Neural cell (in vitro differentiated cells): ENCODE measurements around the gene CD163L1. TPM values are rescaled to one million over a fixed set of nuclear protein-coding genes. Genes with fewer than 3 reads are reported as not detected.

Experiments used
- H2AFZ ChIP-seq: fragments of 200-600, 300-800 bp; sonication (generic), shearing (Covaris generic); 2 replicates; pipeline ENCODE4 v1.6.0; 2014; ENCODE audit warnings: low read depth, mild to moderate bottlenecking, antibody characterized with exemption, low read length, moderate library complexity
- H3F3A ChIP-seq: fragments of 200-600 bp; shearing (Covaris generic); 2 replicates; pipeline ENCODE4 v1.6.1; 2016; ENCODE audit warnings: mild to moderate bottlenecking, moderate library complexity, mixed read lengths, antibody characterized with exemption, low read length; ENCODE audit not compliant: insufficient read depth, poor library complexity, severe bottlenecking
- H3K27ac ChIP-seq: fragments of 200-600, 300-800 bp; sonication (generic), shearing (Covaris generic); 2 replicates; pipeline ENCODE4 v1.5.1; 2014; ENCODE audit warnings: mild to moderate bottlenecking, low read length, moderate library complexity
- H3K27me3 ChIP-seq: fragments of 300-800, 200-600 bp; sonication (generic), shearing (Covaris generic); 2 replicates; pipeline ENCODE4 v1.6.0; 2014; ENCODE audit warnings: mild to moderate bottlenecking, low read depth, low read length, moderate library complexity; ENCODE audit not compliant: insufficient read depth
- H3K36me3 ChIP-seq: fragments of 300-800, 200-600 bp; sonication (generic), shearing (Covaris generic); 2 replicates; pipeline ENCODE4 v1.5.1; 2014; ENCODE audit warnings: mild to moderate bottlenecking, antibody characterized with exemption, low read length, moderate library complexity; ENCODE audit not compliant: insufficient read depth
- H3K4me2 ChIP-seq: fragments of 300-800, 200-600 bp; sonication (generic), shearing (Covaris generic); 2 replicates; pipeline ENCODE4 v1.6.0; 2014; ENCODE audit warnings: mild to moderate bottlenecking, low read length
- H3K4me3 ChIP-seq: fragments of 300-800, 200-600 bp; sonication (generic), shearing (Covaris generic); 2 replicates; pipeline ENCODE4 v1.5.1; 2014; ENCODE audit warnings: mild to moderate bottlenecking, low read length, moderate library complexity
- H3K79me2 ChIP-seq: fragments of 200-600 bp; shearing (Covaris generic); replicated peaks from 2 replicates; pipeline ENCODE4 v1.6.0; 2014; ENCODE audit warnings: mild to moderate bottlenecking, low read length, moderate library complexity; ENCODE audit not compliant: insufficient read depth
- H3K9ac ChIP-seq: fragments of 300-800, 200-600 bp; sonication (generic), shearing (Covaris generic); 2 replicates; pipeline ENCODE4 v1.6.1; 2016; ENCODE audit warnings: mild to moderate bottlenecking, low read length, mixed read lengths
- H3K9me2 ChIP-seq: fragments of 200-600 bp; shearing (Covaris generic); 2 replicates; pipeline ENCODE4 v1.6.1; 2016; ENCODE audit warnings: mild to moderate bottlenecking, low read length, mixed read lengths; ENCODE audit not compliant: insufficient read depth
- H3K9me3 ChIP-seq: fragments of 200-600, 300-800 bp; sonication (generic), shearing (Covaris generic); 2 replicates; pipeline ENCODE4 v1.6.1; 2016; ENCODE audit warnings: mild to moderate bottlenecking, mixed run types, low read length, moderate library complexity, mixed read lengths
- H4K20me1 ChIP-seq: fragments of 200-600 bp; shearing (Covaris generic); 2 replicates; pipeline ENCODE4 v1.6.1; 2016; ENCODE audit warnings: mild to moderate bottlenecking, mixed run types; ENCODE audit not compliant: insufficient read depth
- CTCF ChIP-seq: fragments of 450-650 bp; IDR thresholded peaks from 2 replicates; pipeline ENCODE4 v1.5.1; 2014; ENCODE audit warnings: antibody characterized with exemption, mild to moderate bottlenecking, moderate library complexity; ENCODE audit not compliant: poor library complexity, severe bottlenecking
- EP300 ChIP-seq: fragments of 450-650 bp; conservative IDR thresholded peaks from 2 replicates; pipeline ENCODE4 v1.6.1; 2014; ENCODE audit warnings: antibody characterized with exemption, mild to moderate bottlenecking, moderate library complexity; ENCODE audit not compliant: poor library complexity, severe bottlenecking
- MXI1 ChIP-seq: fragments of 450-650 bp; conservative IDR thresholded peaks from 2 replicates; pipeline ENCODE4 v1.6.1; 2014; ENCODE audit warnings: antibody characterized with exemption, mild to moderate bottlenecking; ENCODE audit not compliant: poor library complexity, severe bottlenecking
- POLR2AphosphoS5 ChIP-seq: IDR thresholded peaks from 2 replicates; pipeline ENCODE4 v1.6.1; 2012
- RAD21 ChIP-seq: fragments of 450-650 bp; conservative IDR thresholded peaks from 2 replicates; pipeline ENCODE4 v1.6.1; 2014; ENCODE audit warnings: antibody characterized with exemption, mild to moderate bottlenecking, moderate library complexity
- REST ChIP-seq: IDR thresholded peaks from 2 replicates; pipeline ENCODE4 v1.6.1; 2012; ENCODE audit warnings: borderline replicate concordance
- SMC3 ChIP-seq: fragments of 450-650 bp; conservative IDR thresholded peaks from 2 replicates; pipeline ENCODE4 v1.6.1; 2014; ENCODE audit warnings: antibody characterized with exemption, mild to moderate bottlenecking, moderate library complexity; ENCODE audit not compliant: poor library complexity
- TAF1 ChIP-seq: IDR thresholded peaks from 2 replicates; pipeline ENCODE4 v1.6.1; 2012; ENCODE audit warnings: low read depth
- polyA plus RNA-seq: library from polyadenylated mRNA; depleted of rRNA; stranded (reverse); fragments of >200 nt; gene quantifications from 2 replicates; pipeline ENCODE4 v1.2.3, GENCODE V29; 2014

Gene CD163L1
- polyA plus RNA-seq, 1 donor from 2014 or later: 0.62 TPM

GRCh38 chr12:7352661-7353060 is 91.3 kb downstream of the CD163L1 start:
- TF ChIP-seq POLR2AphosphoS5: no peak
- no peak for TF ChIP-seq RAD21
- no peak for TF ChIP-seq SMC3
- no peak for TF ChIP-seq MXI1
- no peak for TF ChIP-seq EP300
- no peak for TF ChIP-seq TAF1
- no peak overlapping the region for H2AFZ ChIP-seq
- no peaks in the 10 kb centered on the region for H3K27me3 ChIP-seq

GRCh38 chr12:7351177-7351576 is 92.8 kb downstream of the CD163L1 start:
- Histone ChIP-seq H3K4me2 (no peak overlapping the region), H3K9me2 (no peaks in the 10 kb centered on the region), H3K9me3 (no peaks in the 10 kb centered on the region), H3K27me3 (no peaks in the 10 kb centered on the region), H3K27ac (no peak overlapping the region), H3K4me3 (no peak overlapping the region), H3K9ac (no peak overlapping the region), H3F3A (no peaks in the 10 kb centered on the region), H2AFZ (no peak overlapping the region), H3K79me2 (no peaks in the 10 kb centered on the region), H4K20me1 (no peaks in the 10 kb centered on the region), H3K36me3 (no peaks in the 10 kb centered on the region)
- no peak for TF ChIP-seq CTCF
- TF ChIP-seq TAF1: no peak
- no peak for TF ChIP-seq SMC3
- TF ChIP-seq EP300: no peak
- no peak for TF ChIP-seq POLR2AphosphoS5

More at GRCh38 chr12:7352661-7353060, 91.3 kb downstream of the CD163L1 start:
- Histone ChIP-seq H3F3A (no peaks in the 10 kb centered on the region), H4K20me1 (no peaks in the 10 kb centered on the region), H3K36me3 (no peaks in the 10 kb centered on the region), H3K4me3 (no peak overlapping the region), H3K4me2 (no peak overlapping the region), H3K9me2 (no peaks in the 10 kb centered on the region), H3K79me2 (no peaks in the 10 kb centered on the region), H3K9ac (no peak overlapping the region), H3K9me3 (no peaks in the 10 kb centered on the region), H3K27ac (no peak overlapping the region)

DNA sequence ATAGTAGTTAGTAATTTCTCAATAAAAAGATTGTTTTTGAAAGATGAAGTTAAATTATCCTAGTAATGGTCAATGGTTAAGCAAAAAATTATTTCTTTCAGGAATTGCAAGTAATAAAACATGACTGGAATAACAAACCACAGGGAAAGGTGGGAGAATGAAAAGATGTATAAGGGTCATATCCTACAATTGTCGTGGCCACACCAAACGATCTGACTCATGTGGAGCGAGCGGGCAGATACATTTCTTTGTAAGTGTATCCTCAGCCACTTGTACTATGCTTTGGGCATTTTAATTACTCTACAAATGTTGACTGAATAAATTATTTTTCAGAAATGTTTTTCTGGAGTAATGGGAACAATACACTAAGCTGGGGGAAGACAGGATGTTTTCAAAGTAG is 94.5 kb downstream of the CD163L1 start:
- Histone ChIP-seq H3K4me3 (no peak overlapping the region), H3K36me3 (no peaks in the 10 kb centered on the region), H3K9me3 (no peaks in the 10 kb centered on the region), H3K27me3 (no peaks in the 10 kb centered on the region), H3F3A (no peaks in the 10 kb centered on the region), H3K9me2 (no peaks in the 10 kb centered on the region), H3K4me2 (no peak overlapping the region), H3K9ac (no peak overlapping the region), H2AFZ (no peak overlapping the region), H4K20me1 (no peaks in the 10 kb centered on the region), H3K79me2 (no peaks in the 10 kb centered on the region), H3K27ac (no peak overlapping the region)
- TF ChIP-seq SMC3: no peak
- TF ChIP-seq EP300: no peak
- no peak for TF ChIP-seq REST
- TF ChIP-seq POLR2AphosphoS5: no peak
- TF ChIP-seq RAD21: no peak
